GM23338 (cell line): ENCODE data around the gene MCM3AP. TPM values are rescaled to one million over a fixed set of nuclear protein-coding genes. Genes with fewer than 3 reads are reported as not detected.

Experiments
- ATAC-seq: fragments of 200-7000 bp; cut with Tn5 transposase; 3 replicates; pipeline ENCODE4 v1.9.1; 2020
- DNase-seq: peaks from one replicate; pipeline ENCODE4 v3.0.0-alpha.2; 2015; ENCODE audit warnings: low spot score
- H2AFZ ChIP-seq: fragments of 200-600 bp; sonication (generic); 2 replicates; pipeline ENCODE4 v1.8.0; 2016; ENCODE audit warnings: antibody characterized with exemption, mild to moderate bottlenecking, moderate library complexity
- H3F3A ChIP-seq: fragments of 200-600 bp; sonication (generic); replicated peaks from 2 replicates; pipeline ENCODE4 v1.8.0; 2017; ENCODE audit warnings: antibody characterized with exemption, mixed run types, low read depth
- H3K27ac ChIP-seq: fragments of 200-600 bp; sonication (generic); 2 replicates; pipeline ENCODE4 v1.6.1; 2016; ENCODE audit warnings: low read depth
- H3K27me3 ChIP-seq: fragments of 200-600 bp; sonication (generic); 2 replicates; pipeline ENCODE4 v1.8.0; 2016; ENCODE audit warnings: mild to moderate bottlenecking, mixed run types, moderate library complexity; ENCODE audit not compliant: insufficient read depth
- H3K36me3 ChIP-seq: fragments of 200-600 bp; sonication (generic); 2 replicates; pipeline ENCODE4 v1.8.0; 2016; ENCODE audit warnings: mild to moderate bottlenecking; ENCODE audit not compliant: insufficient read depth
- H3K4me1 ChIP-seq: fragments of 200-600 bp; sonication (generic); 2 replicates; pipeline ENCODE4 v1.8.0; 2016; ENCODE audit warnings: mild to moderate bottlenecking, moderate library complexity; ENCODE audit not compliant: insufficient read depth
- H3K4me2 ChIP-seq: fragments of 200-600 bp; sonication (generic); 2 replicates; pipeline ENCODE4 v1.7.1; 2017; ENCODE audit warnings: mixed run types
- H3K4me3 ChIP-seq: fragments of 200-600 bp; sonication (generic); 2 replicates; pipeline ENCODE4 v1.6.1; 2016; ENCODE audit warnings: mixed run types
- H3K79me2 ChIP-seq: fragments of 200-600 bp; sonication (generic); replicated peaks from 2 replicates; pipeline ENCODE4 v1.8.0; 2017; ENCODE audit warnings: mild to moderate bottlenecking; ENCODE audit not compliant: insufficient read depth
- H3K9me2 ChIP-seq: fragments of 200-600 bp; sonication (generic); 2 replicates; pipeline ENCODE4 v1.8.0; 2017; ENCODE audit not compliant: insufficient read depth
- H4K20me1 ChIP-seq: fragments of 200-600 bp; sonication (generic); replicated peaks from 2 replicates; pipeline ENCODE4 v1.8.0; 2017; ENCODE audit warnings: mild to moderate bottlenecking; ENCODE audit not compliant: insufficient read depth
- H3K27ac Mint-ChIP-seq: 2 replicates; pipeline ENCODE4 v1.8.0; 2020; ENCODE audit warnings: inconsistent platforms, mild to moderate bottlenecking, moderate library complexity, mixed read lengths
- H3K27me3 Mint-ChIP-seq: 3 replicates; pipeline ENCODE4 v1.8.0; 2022; ENCODE audit warnings: low read depth, mild to moderate bottlenecking, moderate library complexity, mixed read lengths, inconsistent platforms; ENCODE audit not compliant: insufficient read depth, poor library complexity
- H3K36me3 Mint-ChIP-seq: 3 replicates; pipeline ENCODE4 v1.8.0; 2021; ENCODE audit warnings: low read depth, mild to moderate bottlenecking, inconsistent platforms, moderate library complexity, mixed read lengths
- H3K4me1 Mint-ChIP-seq: 3 replicates; pipeline ENCODE4 v1.8.0; 2020; ENCODE audit warnings: mild to moderate bottlenecking, inconsistent platforms, mixed read lengths
- H3K4me3 Mint-ChIP-seq: 3 replicates; pipeline ENCODE4 v1.8.0; 2021; ENCODE audit warnings: moderate library complexity, mild to moderate bottlenecking, inconsistent platforms, mixed read lengths
- H3K9me3 Mint-ChIP-seq: 3 replicates; pipeline ENCODE4 v1.8.0; 2020; ENCODE audit warnings: moderate library complexity, mild to moderate bottlenecking, inconsistent platforms, mixed read lengths
- CREB1 ChIP-seq: fragments of 250-450 bp; sonication (Bioruptor Pico); IDR thresholded peaks from 2 replicates; pipeline ENCODE4 v1.5.0; 2020; ENCODE audit warnings: low read depth, mild to moderate bottlenecking, moderate library complexity
- CTCF ChIP-seq, 2 experiments: fragments of 200-600 bp in 1 of 2; sonication (generic) in 1 of 2; conservative IDR thresholded peaks; 2 replicates each; pipeline versions ENCODE4 v1.5.1 to v1.6.1; 2016 to 2017; ENCODE audit warnings: antibody characterized with exemption in 2 of 2, low read depth in 2 of 2, mild to moderate bottlenecking in 2 of 2, moderate library complexity in 1 of 2
- ETS1 ChIP-seq: IDR thresholded peaks from 2 replicates; pipeline ENCODE4 v1.6.1; 2016; ENCODE audit warnings: antibody characterized with exemption
- EZH2 ChIP-seq: fragments of 200-600 bp; sonication (generic); IDR thresholded peaks from one replicate; pipeline ENCODE4 v1.8.0; 2017; ENCODE audit warnings: antibody characterized with exemption, mild to moderate bottlenecking, low read depth; ENCODE audit not compliant: unreplicated experiment
- EZH2phosphoT487 ChIP-seq: fragments of 200-600 bp; sonication (generic); IDR thresholded peaks from one replicate; pipeline ENCODE4 v1.8.1; 2018; ENCODE audit warnings: antibody characterized with exemption; ENCODE audit not compliant: unreplicated experiment
- JUNB ChIP-seq: IDR thresholded peaks from one replicate; pipeline ENCODE4 v1.6.1; 2016; ENCODE audit warnings: antibody characterized with exemption; ENCODE audit not compliant: unreplicated experiment
- NANOG ChIP-seq: IDR thresholded peaks from 2 replicates; pipeline ENCODE4 v1.6.1; 2016; ENCODE audit warnings: antibody characterized with exemption, borderline replicate concordance
- POLR2AphosphoS5 ChIP-seq: IDR thresholded peaks from 2 replicates; pipeline ENCODE4 v1.6.1; 2016; ENCODE audit warnings: antibody characterized with exemption, low read depth
- REST ChIP-seq: IDR thresholded peaks from one replicate; pipeline ENCODE4 v1.6.1; 2018; ENCODE audit warnings: antibody characterized with exemption; ENCODE audit not compliant: unreplicated experiment
- STAT1 ChIP-seq: IDR thresholded peaks from one replicate; pipeline ENCODE4 v1.6.1; 2016; ENCODE audit warnings: antibody characterized with exemption; ENCODE audit not compliant: unreplicated experiment
- ZNF114 ChIP-seq: fragments of 250-450 bp; sonication (Bioruptor Pico); IDR thresholded peaks from 2 replicates; pipeline ENCODE4 v1.5.0; 2020; ENCODE audit warnings: mild to moderate bottlenecking, moderate library complexity
- ZNF331 ChIP-seq: fragments of 250-450 bp; sonication (Bioruptor Pico); IDR thresholded peaks from 2 replicates; pipeline ENCODE4 v1.5.0; 2020; ENCODE audit warnings: low read depth, mild to moderate bottlenecking, moderate library complexity
- ZNF462 ChIP-seq: fragments of 250-450 bp; sonication (Bioruptor Pico); IDR thresholded peaks from 2 replicates; pipeline ENCODE4 v1.5.0; 2020; ENCODE audit warnings: mild to moderate bottlenecking, moderate library complexity
- polyA plus RNA-seq: library from polyadenylated mRNA; unstranded; fragments of >200 nt; fragmentation: Nextera tagmentation; extraction: Ambion mirVana; gene quantifications from 2 replicates; pipeline ENCODE4 v1.2.1, GENCODE V29; 2016
- total RNA-seq: library from RNA; depleted of rRNA; stranded (reverse); fragments of >200 nt; shearing (Covaris generic); gene quantifications from 2 replicates; pipeline ENCODE4 v1.2.3, GENCODE V29; 2014

MCM3AP gene
- total and polyA plus RNA-seq, 2 experiments from 2014 or later = 39.2 to 123 TPM

GRCh38 chr21:46327711-46328110, 42.3 kb upstream of the MCM3AP start:
- 0 out of 3 replicates have a peak, but pooled peaks cover 4% of the 10 kb centered on the region for H3K9me3 Mint-ChIP-seq
- H3K4me1 Mint-ChIP-seq = peaks cover 11% of the 10 kb centered on the region
- ATAC-seq (no peak), DNase-seq (no peak)
- no peaks in the 10 kb centered on the region for H3K9me2 ChIP-seq
- peaks cover 10% of the 10 kb centered on the region for H3K27me3 Mint-ChIP-seq
- peaks cover 11% of the 10 kb centered on the region for H3K4me1 ChIP-seq
- H3K27ac ChIP-seq = no peak overlapping the region
- no peak for TF ChIP-seq EZH2phosphoT487
- no peak for TF ChIP-seq POLR2AphosphoS5
- TF ChIP-seq NANOG = no peak
- TF ChIP-seq CTCF (conservative IDR thresholded peaks at IDR 0.05; ENCODE audit: low read depth in 2 of 2) = no peak
- TF ChIP-seq REST = no peak
- TF ChIP-seq EZH2 = no peak
- no peak for TF ChIP-seq ZNF114 (CRISPR knock-in tag)
- TF ChIP-seq ETS1 = no peak
- TF ChIP-seq ZNF331 (CRISPR knock-in tag) = no peak
- no peak for TF ChIP-seq ZNF462 (CRISPR knock-in tag)
- TF ChIP-seq JUNB = no peak
- no peak for TF ChIP-seq CREB1 (CRISPR knock-in tag)
- no peak for TF ChIP-seq STAT1
- no peak overlapping the region for H3K4me3 Mint-ChIP-seq
- no peaks in the 10 kb centered on the region for H3K27me3 ChIP-seq
- no peak overlapping the region for H3K27ac Mint-ChIP-seq
- peaks cover 80% of the 10 kb centered on the region for H3K79me2 ChIP-seq
- no peak overlapping the region for H3K4me2 ChIP-seq
- peaks cover 20% of the 10 kb centered on the region; the same call in 1 of the 2 replicates for H3K36me3 ChIP-seq
- H3K4me3 ChIP-seq = no peak overlapping the region
- peaks cover 17% of the 10 kb centered on the region for H4K20me1 ChIP-seq
- H3F3A ChIP-seq = 0 out of 2 replicates have a peak, but pooled peaks cover 5% of the 10 kb centered on the region
- H3K36me3 Mint-ChIP-seq = peaks cover 50% of the 10 kb centered on the region
- H2AFZ ChIP-seq = no peak overlapping the region
